Measurements from ENCODE around the gene KISS1. TPM values are rescaled to one million over a fixed set of nuclear protein-coding genes. Genes with fewer than 3 reads are reported as not detected.
"Not testable (repeated sequence)": the region's sequence is repeated elsewhere in the genome, so short reads cannot be mapped to it uniquely, and the experiment has no call there.

Gene KISS1
- total and polyA plus RNA-seq, 12 donors = not detected

- H3K4me3 ChIP-seq = no peak overlapping the region
- DNase-seq (no peak), ATAC-seq (no peak)
- no peak overlapping the region for H3K27ac ChIP-seq
- H3K27me3 ChIP-seq = no peaks in the 10 kb centered on the region
- intact Hi-C loops (cut with DNase I) = loop anchor here in 1 of 10 donors (10.0 kb wide), 1 partner anchor 55 kb away; no protein-coding TSS in a partner anchor
- 72 to 77% methylated on average over 1 of the region's 1 CpG for WGBS, 2 donors
- H3K9me3 ChIP-seq = no peaks in the 10 kb centered on the region
- H3K4me1 ChIP-seq = no peaks in the 10 kb centered on the region
- TF ChIP-seq, protein P1, sequence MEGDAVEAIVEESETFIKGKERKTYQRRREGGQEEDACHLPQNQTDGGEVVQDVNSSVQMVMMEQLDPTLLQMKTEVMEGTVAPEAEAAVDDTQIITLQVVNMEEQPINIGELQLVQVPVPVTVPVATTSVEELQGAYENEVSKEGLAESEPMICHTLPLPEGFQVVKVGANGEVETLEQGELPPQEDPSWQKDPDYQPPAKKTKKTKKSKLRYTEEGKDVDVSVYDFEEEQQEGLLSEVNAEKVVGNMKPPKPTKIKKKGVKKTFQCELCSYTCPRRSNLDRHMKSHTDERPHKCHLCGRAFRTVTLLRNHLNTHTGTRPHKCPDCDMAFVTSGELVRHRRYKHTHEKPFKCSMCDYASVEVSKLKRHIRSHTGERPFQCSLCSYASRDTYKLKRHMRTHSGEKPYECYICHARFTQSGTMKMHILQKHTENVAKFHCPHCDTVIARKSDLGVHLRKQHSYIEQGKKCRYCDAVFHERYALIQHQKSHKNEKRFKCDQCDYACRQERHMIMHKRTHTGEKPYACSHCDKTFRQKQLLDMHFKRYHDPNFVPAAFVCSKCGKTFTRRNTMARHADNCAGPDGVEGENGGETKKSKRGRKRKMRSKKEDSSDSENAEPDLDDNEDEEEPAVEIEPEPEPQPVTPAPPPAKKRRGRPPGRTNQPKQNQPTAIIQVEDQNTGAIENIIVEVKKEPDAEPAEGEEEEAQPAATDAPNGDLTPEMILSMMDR (IDR thresholded peaks at IDR 0.05) = no peak
- H3K36me3 ChIP-seq = peaks cover 0 to 97% (median 0%) of the 10 kb centered on the region in 9 donors
Measured at GRCh38 chr1:204240233-204240632, 43.9 kb upstream of the KISS1 start.

DNA sequence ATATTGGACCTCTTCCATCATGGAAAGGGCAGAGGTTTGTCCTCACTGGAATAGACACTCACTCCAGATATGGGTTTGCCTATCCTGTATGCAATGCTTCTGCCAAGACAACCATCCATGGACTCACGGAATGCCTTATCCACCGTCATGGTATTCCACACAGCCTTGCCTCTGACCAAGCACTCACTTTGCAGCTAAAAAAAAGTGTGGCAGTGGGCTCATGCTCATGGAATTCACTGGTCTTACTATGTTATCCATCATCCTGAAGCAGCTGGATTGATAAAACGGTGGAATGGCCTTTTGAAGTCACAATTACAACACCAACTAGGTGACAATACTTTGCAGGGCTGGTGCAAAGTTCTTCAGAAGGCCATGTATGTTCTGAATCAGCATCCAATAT lies 43.1 kb upstream of the KISS1 start:
- H3K4me1 ChIP-seq; H3K27ac ChIP-seq; DNase-seq; intact Hi-C loops (cut with DNase I); H3K4me3 ChIP-seq; ATAC-seq; H3K27me3 ChIP-seq; H3K9me3 ChIP-seq: not testable (repeated sequence)
- 83% methylated on average over 3 of the region's 3 CpGs for WGBS, 2 donors
- H3K36me3 ChIP-seq = peaks cover 0 to 92% (median 0%) of the 10 kb centered on the region in 9 donors

GRCh38 chr1:204238520-204238919 lies 42.2 kb upstream of the KISS1 start:
- H3K27me3 ChIP-seq; DNase-seq; ATAC-seq; H3K27ac ChIP-seq; H3K4me3 ChIP-seq; H3K4me1 ChIP-seq; intact Hi-C loops (cut with DNase I); H3K9me3 ChIP-seq: not testable (repeated sequence)
- peaks cover 0 to 93% (median 0%) of the 10 kb centered on the region in 9 donors for H3K36me3 ChIP-seq
- 91 to 100% methylated on average over 2 of the region's 2 CpGs for WGBS, 2 donors

GRCh38 chr1:204237515-204237914 lies 41.2 kb upstream of the KISS1 start:
- H3K4me3 ChIP-seq; intact Hi-C loops (cut with DNase I); H3K27ac ChIP-seq; H3K4me1 ChIP-seq; ATAC-seq; DNase-seq; H3K27me3 ChIP-seq; H3K9me3 ChIP-seq: not testable (repeated sequence)
- 98 to 100% methylated on average over 1 of the region's 1 CpG for WGBS, 2 donors
- H3K36me3 ChIP-seq = peaks cover 0 to 91% (median 0%) of the 10 kb centered on the region in 9 donors

- Histone ChIP-seq H3K4me1 (peaks cover 0 to 3% (median 0%) of the 10 kb centered on the region in 9 donors), H3K27me3 (no peaks in the 10 kb centered on the region), H3K4me3 (no peak overlapping the region), H3K36me3 (peaks cover 0 to 87% (median 11%) of the 10 kb centered on the region in 9 donors), H3K9me3 (peaks cover 0 to 6% (median 0%) of the 10 kb centered on the region in 11 donors), H3K27ac (peak overlapping the region in 1 of 10 donors; percentile 51)
- DNase-seq (no peak), ATAC-seq (peak in 7 of 8 donors; percentile 37 to 71 (median 64))
- TF ChIP-seq, protein P1 (IDR thresholded peaks at IDR 0.05) = no peak
- intact Hi-C loops (cut with DNase I) = no loop called here
Measured at GRCh38 chr1:204232526-204232925, 36.2 kb upstream of the KISS1 start.

DNA sequence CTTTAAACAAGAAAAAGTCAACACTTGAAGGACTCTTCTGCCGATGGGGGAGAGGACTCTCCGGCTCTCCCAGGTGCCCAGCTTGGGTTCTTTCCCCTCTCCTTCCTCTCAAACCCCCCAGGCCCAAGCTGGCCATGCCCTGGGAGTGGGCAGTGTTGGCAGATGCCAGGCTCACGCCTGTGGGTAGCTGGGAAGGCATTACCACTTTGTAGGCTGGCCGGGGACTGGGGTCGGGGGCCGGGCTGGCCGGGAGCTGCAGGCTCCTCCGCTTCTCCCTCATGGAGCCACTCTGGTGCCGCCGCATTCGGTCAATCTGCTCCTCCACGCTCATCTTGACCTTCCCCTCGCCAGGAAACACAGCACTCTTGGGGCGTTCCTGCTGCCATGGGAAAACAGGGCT lies 33.9 kb upstream of the KISS1 start:
- Histone ChIP-seq H3K4me3 (no peak overlapping the region), H3K9me3 (peaks cover 0 to 6% (median 0%) of the 10 kb centered on the region in 11 donors), H3K36me3 (peaks cover 0 to 84% (median 11%) of the 10 kb centered on the region in 9 donors), H3K27me3 (no peaks in the 10 kb centered on the region), H3K27ac (no peak overlapping the region), H3K4me1 (peaks cover 0 to 3% (median 0%) of the 10 kb centered on the region in 9 donors)
- ATAC-seq = no peak
- 97% methylated on average over 14 of the region's 14 CpGs for WGBS, 2 donors
- no peak for DNase-seq
- intact Hi-C loops (cut with DNase I) = no loop called here
- TF ChIP-seq, protein P1 (IDR thresholded peaks at IDR 0.05) = no peak
